A549 (cell line): ENCODE data around the gene NUP50. TPM values are rescaled to one million over a fixed set of nuclear protein-coding genes. Genes with fewer than 3 reads are reported as not detected.

Experiments used
- ATAC-seq, 2 experiments: fragments of 200-7000 bp in 1 of 2; fragments of >200 bp in 1 of 2; cut with Nextera tagmentation in 1 of 2; cut with Tn5 transposase in 1 of 2; 3 replicates each; pipeline versions ENCODE4 v1.8.0 to v1.9.1; 2018 to 2020; ENCODE audit warnings: mild to moderate bottlenecking in 1 of 2, moderate library complexity in 1 of 2
- CTCF ChIA-PET: fragments of 300-600 bp; sonication (Branson Sonifier 250); formaldehyde crosslinking; extraction: SDS; loops from one replicate; lab custom pipeline; 2021; ENCODE audit warnings: antibody characterized with exemption, inconsistent platforms; lab: Yijun Ruan, JAX
- POLR2A ChIA-PET: fragments of 350-600 bp; formaldehyde crosslinking; extraction: SDS; loops from one replicate; lab custom pipeline; 2021; ENCODE audit warnings: antibody characterized with exemption, inconsistent platforms; lab: Yijun Ruan, JAX
- DNase-seq, 2 experiments: peaks; one replicate each; pipeline versions ENCODE4 v3.0.0 to v3.0.0-alpha.2; 2011 to 2016; ENCODE audit warnings: low read depth in 1 of 2, low spot score in 1 of 2
- FAIRE-seq: peaks from 2 replicates; lab custom pipeline; 2011; peaks lifted over from hg19 to GRCh38; lab: Jason Lieb, UNC
- H3K27ac ChIP-seq, 2 experiments: fragments of >200 bp; sonication (Bioruptor Twin); formaldehyde crosslinking; 3 replicates each; pipeline ENCODE4 v1.5.1; 2016 to 2017
- H3K4me1 ChIP-seq: fragments of >200 bp; sonication (Bioruptor Twin); formaldehyde crosslinking; 3 replicates; pipeline ENCODE4 v1.6.1; 2016
- H3K4me2 ChIP-seq: fragments of >200 bp; sonication (Bioruptor Twin); formaldehyde crosslinking; 3 replicates; pipeline ENCODE4 v1.6.1; 2016
- H3K4me3 ChIP-seq: fragments of >200 bp; sonication (Bioruptor Twin); formaldehyde crosslinking; 3 replicates; pipeline ENCODE4 v1.5.1; 2016
- H3K9me3 ChIP-seq: fragments of >200 bp; sonication (Bioruptor Twin); formaldehyde crosslinking; 3 replicates; pipeline ENCODE4 v1.6.1; 2016
- ATOH8 ChIP-seq: fragments of 250-450 bp; sonication (Bioruptor Pico); IDR thresholded peaks from 2 replicates; pipeline ENCODE4 v1.5.0; 2020; ENCODE audit warnings: low read depth, mild to moderate bottlenecking, moderate library complexity
- CEBPB ChIP-seq, 2 experiments: fragments of >200 bp in 1 of 2; sonication (Bioruptor Twin) in 1 of 2; formaldehyde crosslinking in 1 of 2; IDR thresholded peaks; 2 replicates each; pipeline ENCODE4 v1.6.1; 2012 to 2016
- CTCF ChIP-seq: fragments of >200 bp; sonication (Bioruptor Twin); formaldehyde crosslinking; IDR thresholded peaks from 3 replicates; pipeline ENCODE4 v1.5.1; 2016
- E2F6 ChIP-seq: IDR thresholded peaks from 2 replicates; pipeline ENCODE4 v1.6.1; 2012; ENCODE audit warnings: low read depth, borderline replicate concordance
- EHF ChIP-seq: fragments of 250-450 bp; sonication (Bioruptor Pico); IDR thresholded peaks from 2 replicates; pipeline ENCODE4 v1.5.0; 2020; ENCODE audit warnings: mild to moderate bottlenecking
- EHMT2 ChIP-seq: fragments of 200-600 bp; sonication (generic); IDR thresholded peaks from 2 replicates; pipeline ENCODE4 v1.6.1; 2016; ENCODE audit warnings: antibody characterized with exemption, low read depth, mild to moderate bottlenecking, moderate library complexity
- EP300 ChIP-seq, 2 experiments: fragments of >200 bp; sonication (Bioruptor Twin); formaldehyde crosslinking; IDR thresholded peaks; 2 replicates in 1 of 2; 3 replicates in 1 of 2; pipeline ENCODE4 v1.6.1; 2016 to 2017
- FOSB ChIP-seq: fragments of 250-450 bp; sonication (Bioruptor Pico); IDR thresholded peaks from 2 replicates; pipeline ENCODE4 v1.5.0; 2020; ENCODE audit warnings: mild to moderate bottlenecking, moderate library complexity
- FOSL2 ChIP-seq, 2 experiments: fragments of 450-650 bp in 1 of 2; fragments of >200 bp in 1 of 2; sonication (Bioruptor Twin) in 1 of 2; formaldehyde crosslinking; IDR thresholded peaks; 2 replicates each; pipeline versions ENCODE4 v1.5.0 to v1.6.1; 2016 to 2020; ENCODE audit warnings: mild to moderate bottlenecking in 1 of 2, moderate library complexity in 1 of 2
- FOXS1 ChIP-seq: fragments of 250-450 bp; sonication (Bioruptor Pico); IDR thresholded peaks from 2 replicates; pipeline ENCODE4 v1.5.0; 2020; ENCODE audit warnings: mild to moderate bottlenecking, moderate library complexity
- HEYL ChIP-seq: fragments of 250-450 bp; sonication (Bioruptor Pico); IDR thresholded peaks from 2 replicates; pipeline ENCODE4 v1.8.0; 2021; ENCODE audit warnings: mild to moderate bottlenecking, moderate library complexity
- HMGXB4 ChIP-seq: fragments of 250-450 bp; sonication (Bioruptor Pico); IDR thresholded peaks from 2 replicates; pipeline ENCODE4 v1.5.0; 2021; ENCODE audit warnings: mild to moderate bottlenecking, moderate library complexity, borderline replicate concordance
- JUNB ChIP-seq: fragments of >200 bp; sonication (Bioruptor Twin); formaldehyde crosslinking; IDR thresholded peaks from 2 replicates; pipeline ENCODE4 v1.6.1; 2016
- MAX ChIP-seq: IDR thresholded peaks from 2 replicates; pipeline ENCODE4 v1.6.1; 2012
- NR3C1 ChIP-seq: fragments of >200 bp; sonication (Bioruptor Twin); formaldehyde crosslinking; IDR thresholded peaks from 3 replicates; pipeline ENCODE4 v1.6.1; 2017
- PBX3 ChIP-seq: IDR thresholded peaks from 2 replicates; pipeline ENCODE4 v1.6.1; 2012
- POLR2AphosphoS2 ChIP-seq: conservative IDR thresholded peaks from 2 replicates; pipeline ENCODE4 v1.6.1; 2012; ENCODE audit warnings: low read length, improper control_type of control experiment, inconsistent platforms
- RAD21 ChIP-seq, 2 experiments: fragments of >200 bp in 1 of 2; sonication (Bioruptor Twin) in 1 of 2; formaldehyde crosslinking in 1 of 2; IDR thresholded peaks in 1 of 2; conservative IDR thresholded peaks in 1 of 2; 2 replicates in 1 of 2; 3 replicates in 1 of 2; pipeline ENCODE4 v1.6.1; 2012 to 2018; ENCODE audit warnings: inconsistent platforms in 1 of 2
- SREBF2 ChIP-seq: fragments of 450-650 bp; IDR thresholded peaks from 2 replicates; pipeline ENCODE4 v1.6.1; 2014; ENCODE audit warnings: mild to moderate bottlenecking, moderate library complexity
- TFCP2L1 ChIP-seq: fragments of 250-450 bp; sonication (Bioruptor Pico); IDR thresholded peaks from 2 replicates; pipeline ENCODE4 v1.5.0; 2021; ENCODE audit warnings: mild to moderate bottlenecking
- USF2 ChIP-seq: fragments of 450-650 bp; IDR thresholded peaks from 2 replicates; pipeline ENCODE4 v1.6.1; 2014; ENCODE audit warnings: antibody characterized with exemption
- ZFP36 ChIP-seq: fragments of 450-650 bp; IDR thresholded peaks from 2 replicates; pipeline ENCODE4 v1.6.1; 2014; ENCODE audit warnings: borderline replicate concordance; ENCODE audit not compliant: partially characterized antibody
- ZNF302 ChIP-seq: fragments of 250-450 bp; sonication (Bioruptor Pico); IDR thresholded peaks from 2 replicates; pipeline ENCODE4 v1.9.0; 2021; ENCODE audit warnings: inconsistent platforms, mild to moderate bottlenecking, moderate library complexity
- ZSCAN20 ChIP-seq: fragments of 250-450 bp; sonication (Bioruptor Pico); IDR thresholded peaks from 2 replicates; pipeline ENCODE4 v1.8.0; 2022; ENCODE audit warnings: mild to moderate bottlenecking, moderate library complexity
- WGBS: methylation state at CpG from one replicate; pipeline ENCODE4 v1.1.6; 2017; ENCODE audit errors: missing lambda C conversion rate; 5-methylcytosine and 5-hydroxymethylcytosine counted together
- polyA plus RNA-seq, 4 experiments: library from polyadenylated mRNA; depleted of rRNA in 3 of 4; stranded (reverse); fragments of >200 nt; fragmentation: RNase III in 1 of 4; extraction: RNeasy Plus Mini Kit Qiagen cat#74134 plus additional on column Dnase treatment in 1 of 4; gene quantifications; 2 replicates in 3 of 4; 3 replicates in 1 of 4; pipeline ENCODE4 v1.2.3, GENCODE V29; 2011 to 2017

NUP50 gene
- polyA plus RNA-seq, 2 of the 4 experiments (the other 2 are of a cell fraction): 16.7 to 25.3 TPM

- TF ChIP-seq MAX (peak; percentile 92), ZSCAN20 (no peak), E2F6 (peak; percentile 87), EHMT2 (no peak), FOXS1 (CRISPR knock-in tag) (no peak), SREBF2 (no peak), TFCP2L1 (CRISPR knock-in tag) (no peak), FOSB (CRISPR knock-in tag) (no peak), FOSL2 (IDR thresholded peaks at IDR 0.05) (no peak), FOSL2 (CRISPR knock-in tag; IDR thresholded peaks at IDR 0.05) (no peak), EHF (no peak), RAD21 (conservative IDR thresholded peaks at IDR 0.05 in 1 of 2, IDR thresholded peaks at IDR 0.05 in 1 of 2) (no peak)
Measured at GRCh38 chr22:45163451-45164269, at the start of gene NUP50 (continued).

GRCh38 chr22:45120440-45120839, 43.3 kb upstream of the NUP50 start:
- ChIA-PET CTCF (interaction anchor here (1.1 to 1.8 kb wide), 2 partner anchors 9 to 19 kb away, joined by 3 read pairs; no protein-coding TSS in a partner anchor), POLR2A (no interaction called here)
- DNase-seq (no peak), ATAC-seq (no peak), FAIRE-seq (no peak)
- Histone ChIP-seq H3K4me1 (no peaks in the 10 kb centered on the region), H3K4me2 (no peak overlapping the region), H3K27ac (no peak overlapping the region), H3K9me3 (no peaks in the 10 kb centered on the region), H3K4me3 (no peak overlapping the region)
- no peak for TF ChIP-seq CTCF
- TF ChIP-seq POLR2AphosphoS2: no peak
- TF ChIP-seq E2F6: no peak
- no peak for TF ChIP-seq HEYL
- no peak for TF ChIP-seq JUNB
- no peak for TF ChIP-seq EP300 (IDR thresholded peaks at IDR 0.05)
- WGBS: 66% methylated on average over 9 of the region's 9 CpGs

- no peak for FAIRE-seq
- WGBS: 74% methylated on average over 8 of the region's 8 CpGs
- DNase-seq: no peak
- ChIA-PET CTCF (interaction anchor here (1.1 kb wide), 1 partner anchor 25 kb away, joined by 3 read pairs; no protein-coding TSS in a partner anchor), POLR2A (no interaction called here)
- H3K9me3 ChIP-seq: no peaks in the 10 kb centered on the region
- no peak overlapping the region for H3K4me2 ChIP-seq
- ATAC-seq: no peak
- H3K4me1 ChIP-seq: no peaks in the 10 kb centered on the region
- H3K4me3 ChIP-seq: no peak overlapping the region
- no peak overlapping the region for H3K27ac ChIP-seq
- TF ChIP-seq FOSL2 (IDR thresholded peaks at IDR 0.05) (no peak), FOSL2 (CRISPR knock-in tag; IDR thresholded peaks at IDR 0.05) (no peak), EHF (no peak), ZFP36 (no peak), USF2 (no peak), MAX (no peak), ATOH8 (CRISPR knock-in tag) (no peak), NR3C1 (no peak), TFCP2L1 (CRISPR knock-in tag) (no peak), ZNF302 (no peak), HMGXB4 (CRISPR knock-in tag) (no peak), FOSB (CRISPR knock-in tag) (no peak), EHMT2 (no peak), SREBF2 (no peak), PBX3 (no peak), CEBPB (IDR thresholded peaks at IDR 0.05) (no peak), HEYL (no peak)
Measured at GRCh38 chr22:45120931-45121330, 42.8 kb upstream of the NUP50 start.
